Measurements from ENCODE around the gene TSGA10IP. TPM values are rescaled to one million over a fixed set of nuclear protein-coding genes. Genes with fewer than 3 reads are reported as not detected.
A peak's percentile ranks its signal among the peaks of the same experiment; 100 is the strongest.

Gene TSGA10IP
- total RNA-seq, 4 donors from 2014 or later, result not detected

DNA sequence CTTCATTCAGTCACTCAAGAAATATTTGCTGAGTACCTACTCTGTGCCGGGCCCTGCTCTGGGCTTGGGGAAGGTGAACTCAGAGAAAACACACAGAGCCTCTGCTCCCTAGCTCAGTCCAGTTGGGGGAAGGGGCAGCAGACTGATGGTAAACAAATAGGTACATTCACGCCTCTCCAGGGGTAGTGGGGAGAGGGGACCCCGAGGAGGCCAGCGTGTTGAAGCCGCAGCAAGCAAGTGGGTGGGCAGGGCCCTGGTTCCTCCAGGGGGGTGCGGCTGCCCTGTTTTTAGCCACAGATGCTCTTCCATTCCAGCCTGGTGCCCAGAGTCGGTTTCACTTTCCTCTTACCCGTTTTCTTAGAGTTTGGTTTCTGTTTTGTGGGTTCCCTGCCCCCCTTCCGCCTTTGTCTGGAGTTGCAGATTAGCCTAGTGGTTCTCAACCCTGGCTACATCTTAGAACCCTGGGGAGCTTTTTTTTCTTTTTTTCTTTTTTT, 17.3 kb upstream of the TSGA10IP start:
- H3K27me3 ChIP-seq, result peaks cover 6% of the 10 kb centered on the region
- H3K4me3 ChIP-seq, result no peak overlapping the region
- 50% methylated on average over 4 of the region's 9 CpGs; no CpG with 5 or more reads in 1 of the 2 donors for WGBS, 2 donors (ENCODE audit: low coverage in 1 of 2)
- TF ChIP-seq, protein P1, sequence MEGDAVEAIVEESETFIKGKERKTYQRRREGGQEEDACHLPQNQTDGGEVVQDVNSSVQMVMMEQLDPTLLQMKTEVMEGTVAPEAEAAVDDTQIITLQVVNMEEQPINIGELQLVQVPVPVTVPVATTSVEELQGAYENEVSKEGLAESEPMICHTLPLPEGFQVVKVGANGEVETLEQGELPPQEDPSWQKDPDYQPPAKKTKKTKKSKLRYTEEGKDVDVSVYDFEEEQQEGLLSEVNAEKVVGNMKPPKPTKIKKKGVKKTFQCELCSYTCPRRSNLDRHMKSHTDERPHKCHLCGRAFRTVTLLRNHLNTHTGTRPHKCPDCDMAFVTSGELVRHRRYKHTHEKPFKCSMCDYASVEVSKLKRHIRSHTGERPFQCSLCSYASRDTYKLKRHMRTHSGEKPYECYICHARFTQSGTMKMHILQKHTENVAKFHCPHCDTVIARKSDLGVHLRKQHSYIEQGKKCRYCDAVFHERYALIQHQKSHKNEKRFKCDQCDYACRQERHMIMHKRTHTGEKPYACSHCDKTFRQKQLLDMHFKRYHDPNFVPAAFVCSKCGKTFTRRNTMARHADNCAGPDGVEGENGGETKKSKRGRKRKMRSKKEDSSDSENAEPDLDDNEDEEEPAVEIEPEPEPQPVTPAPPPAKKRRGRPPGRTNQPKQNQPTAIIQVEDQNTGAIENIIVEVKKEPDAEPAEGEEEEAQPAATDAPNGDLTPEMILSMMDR (IDR thresholded peaks at IDR 0.05), result no peak
- TF ChIP-seq POLR2AphosphoS5 (IDR thresholded peaks at IDR 0.05) (no peak), POLR2A (IDR thresholded peaks at IDR 0.05) (no peak)
- H3K9me3 ChIP-seq, result no peaks in the 10 kb centered on the region
- H3K27ac ChIP-seq, result peak overlapping the region in 1 of 4 donors; percentile 47
- no peaks in the 10 kb centered on the region for H3K4me1 ChIP-seq
- no peak for ATAC-seq
- peaks cover 0 to 9% of the 10 kb centered on the region in 2 donors for H3K36me3 ChIP-seq

DNA sequence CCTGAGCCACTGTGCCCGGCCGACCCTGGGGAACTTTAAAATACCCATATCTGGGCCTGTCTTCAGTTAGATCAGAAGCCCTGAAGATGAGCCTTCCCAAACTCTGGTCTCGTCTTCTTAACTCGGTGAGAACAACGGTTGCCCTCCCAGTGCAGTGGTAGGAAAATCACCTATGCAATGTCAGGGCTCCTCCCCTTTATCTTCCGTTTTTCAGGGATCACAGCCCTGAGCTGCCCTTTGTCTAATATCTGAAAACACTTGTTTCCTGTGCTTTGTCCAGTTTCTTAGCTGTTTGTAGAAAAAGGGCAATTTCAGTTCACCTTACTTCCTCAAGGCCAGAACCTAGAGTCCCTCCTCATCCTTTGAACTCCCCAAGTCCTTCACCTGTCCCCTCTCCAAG, 16.6 kb upstream of the TSGA10IP start:
- no peak overlapping the region for H3K4me3 ChIP-seq
- no peaks in the 10 kb centered on the region for H3K4me1 ChIP-seq
- WGBS, 2 donors (ENCODE audit: low coverage in 1 of 2), result 17 to 48% methylated on average over 1 to 4 of the region's 6 CpGs
- ATAC-seq, result no peak
- peaks cover 0 to 2% of the 10 kb centered on the region in 2 donors for H3K36me3 ChIP-seq
- TF ChIP-seq, protein P1 (IDR thresholded peaks at IDR 0.05), result no peak
- TF ChIP-seq POLR2A (IDR thresholded peaks at IDR 0.05), result no peak
- no peak for TF ChIP-seq EP300 (IDR thresholded peaks at IDR 0.05)
- no peak for TF ChIP-seq POLR2AphosphoS5 (IDR thresholded peaks at IDR 0.05)
- peaks cover 13% of the 10 kb centered on the region for H3K27me3 ChIP-seq
- H3K27ac ChIP-seq, result no peak overlapping the region
- no peaks in the 10 kb centered on the region for H3K9me3 ChIP-seq

DNA sequence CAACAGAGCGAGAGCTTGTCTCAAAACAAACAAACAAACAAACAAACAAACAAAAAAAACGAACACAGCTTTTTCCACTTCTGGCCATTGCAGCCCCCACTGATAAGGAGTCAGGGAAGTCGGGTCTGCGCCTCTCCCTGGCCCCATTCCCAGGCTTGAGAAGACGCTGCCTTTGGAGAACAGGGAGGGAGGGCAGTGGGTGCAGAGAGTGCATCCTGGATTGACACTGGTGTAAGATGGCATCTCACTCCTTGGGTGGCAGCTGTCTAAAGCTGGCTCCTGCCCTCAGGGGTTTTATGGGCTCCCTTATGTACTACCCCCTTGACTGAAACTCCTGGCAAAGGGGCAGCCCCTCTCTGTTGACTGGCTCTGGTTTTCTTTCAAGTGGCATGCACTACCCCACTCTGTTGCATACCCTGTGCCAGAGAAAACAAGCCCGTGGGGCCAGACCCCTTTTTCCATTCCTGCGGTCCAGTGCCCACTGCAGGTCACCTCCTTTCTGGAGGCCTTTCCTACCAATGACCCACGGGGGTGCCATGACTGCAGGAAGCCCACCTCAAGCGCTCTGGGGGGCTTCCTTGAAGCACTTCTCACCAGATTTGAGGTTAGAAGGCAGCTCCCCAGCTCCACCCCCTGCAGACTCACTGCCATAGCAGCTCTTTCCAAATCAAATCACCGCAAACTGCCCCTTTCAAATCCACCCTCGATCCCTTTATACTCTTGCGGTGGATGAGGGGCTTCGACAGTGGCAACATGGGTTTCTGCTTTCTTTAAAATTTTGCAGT, 13.3 kb upstream of the TSGA10IP start:
- TF ChIP-seq, protein P1 (IDR thresholded peaks at IDR 0.05), result no peak
- TF ChIP-seq POLR2AphosphoS5 (IDR thresholded peaks at IDR 0.05) (no peak), EP300 (IDR thresholded peaks at IDR 0.05) (no peak), POLR2A (IDR thresholded peaks at IDR 0.05) (no peak)
- Histone ChIP-seq H3K27me3 (peaks cover 14% of the 10 kb centered on the region), H3K4me1 (no peaks in the 10 kb centered on the region), H3K4me3 (no peak overlapping the region), H3K36me3 (no peaks in the 10 kb centered on the region), H3K9me3 (no peaks in the 10 kb centered on the region), H3K27ac (no peak overlapping the region)
- WGBS, 2 donors (ENCODE audit: low coverage in 1 of 2), result 43 to 51% methylated on average over 9 to 11 of the region's 13 CpGs
- no peak for ATAC-seq

DNA sequence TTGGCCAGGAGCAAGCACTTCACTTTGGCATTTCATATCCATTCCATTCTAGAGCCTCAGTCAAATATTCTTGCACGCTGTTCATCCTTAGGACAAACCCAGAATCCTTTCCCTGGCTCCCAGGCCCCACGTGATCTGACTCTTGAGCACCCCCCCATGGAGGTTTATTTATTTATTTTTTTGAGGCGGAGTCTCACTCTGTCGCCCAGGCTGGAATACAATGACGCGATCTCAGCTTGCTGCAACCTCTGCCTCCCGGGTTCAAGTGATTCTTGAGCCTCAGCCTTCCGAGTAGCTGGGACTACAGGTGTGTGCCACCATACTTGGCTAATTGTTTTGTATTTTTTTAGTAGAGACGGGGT, 12.7 kb upstream of the TSGA10IP start:
- H3K27ac ChIP-seq, result no peak overlapping the region
- no peak for ATAC-seq
- 22 to 100% methylated on average over 1 to 7 of the region's 9 CpGs for WGBS, 2 donors (ENCODE audit: low coverage in 1 of 2)
- H3K36me3 ChIP-seq, result no peaks in the 10 kb centered on the region
- peaks cover 15% of the 10 kb centered on the region for H3K27me3 ChIP-seq
- H3K9me3 ChIP-seq, result no peaks in the 10 kb centered on the region
- no peak overlapping the region for H3K4me3 ChIP-seq
- TF ChIP-seq POLR2AphosphoS5 (IDR thresholded peaks at IDR 0.05), result no peak
- TF ChIP-seq POLR2A (IDR thresholded peaks at IDR 0.05), result no peak
- TF ChIP-seq, protein P1 (IDR thresholded peaks at IDR 0.05), result no peak
- TF ChIP-seq EP300 (IDR thresholded peaks at IDR 0.05), result no peak
- no peaks in the 10 kb centered on the region for H3K4me1 ChIP-seq

DNA sequence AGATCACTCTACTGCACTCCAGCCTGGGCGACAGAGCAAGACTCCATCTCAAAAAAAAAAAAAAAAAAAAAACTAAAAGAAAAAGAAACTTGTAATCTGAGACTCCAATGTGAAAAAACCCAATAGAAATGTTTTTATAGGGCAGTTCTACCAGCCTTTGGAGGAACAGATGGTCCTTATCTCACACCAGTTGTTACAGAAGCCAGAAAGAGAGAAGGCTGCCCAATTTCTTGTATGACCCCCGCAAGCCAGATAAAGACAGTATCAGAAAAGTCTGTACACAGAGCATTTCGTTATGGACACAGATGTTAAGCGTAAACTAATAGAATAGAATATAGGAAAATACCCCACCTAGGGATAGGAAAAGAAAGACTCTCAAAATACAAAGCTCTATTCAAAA, 11.3 kb upstream of the TSGA10IP start:
- Histone ChIP-seq H3K27me3 (peaks cover 23% of the 10 kb centered on the region), H3K27ac (no peak overlapping the region), H3K36me3 (no peaks in the 10 kb centered on the region), H3K9me3 (no peaks in the 10 kb centered on the region), H3K4me3 (no peak overlapping the region), H3K4me1 (no peaks in the 10 kb centered on the region)
- no peak for ATAC-seq
- 38 to 64% methylated on average over 4 of the region's 4 CpGs for WGBS, 2 donors (ENCODE audit: low coverage in 1 of 2)
- TF ChIP-seq, protein P1 (IDR thresholded peaks at IDR 0.05), result no peak
- no peak for TF ChIP-seq POLR2A (IDR thresholded peaks at IDR 0.05)
- no peak for TF ChIP-seq POLR2AphosphoS5 (IDR thresholded peaks at IDR 0.05)
- TF ChIP-seq EP300 (IDR thresholded peaks at IDR 0.05), result no peak

Measured in gastroesophageal sphincter (tissue), 4 donors.